ENCODE data around the gene MACROD1. TPM values are rescaled to one million over a fixed set of nuclear protein-coding genes. Genes with fewer than 3 reads are reported as not detected.

The MACROD1 gene
- total and polyA plus RNA-seq, 12 donors, result 77.6 to 497 (median 115) TPM

DNA sequence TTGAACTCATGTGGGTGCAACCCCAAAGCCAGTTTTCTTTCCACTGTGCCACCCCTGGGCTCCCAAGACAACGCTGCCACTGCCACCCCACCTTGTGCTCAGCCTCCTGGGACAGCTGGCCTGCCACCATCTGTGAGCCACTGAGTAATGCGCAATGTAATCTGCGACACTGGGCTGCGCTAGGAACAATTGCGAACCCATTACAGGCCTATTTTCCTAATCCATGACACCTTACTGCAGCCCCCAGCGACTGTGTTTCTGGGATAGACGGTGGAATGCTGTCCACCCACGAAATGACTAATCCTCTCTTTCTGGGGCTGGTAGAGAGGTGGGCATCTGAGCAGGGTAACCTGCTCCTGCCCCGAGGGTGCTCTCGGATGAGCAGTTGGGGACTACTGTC is 108.0 kb downstream of the MACROD1 start:
- H3K27ac ChIP-seq, result peak overlapping the region in 8 of 10 donors; percentile 16 to 78 (median 68)
- H3K4me3 ChIP-seq, result no peak overlapping the region
- WGBS, 2 donors, result 94 to 95% methylated on average over 10 of the region's 10 CpGs
- intact Hi-C loops (cut with DNase I), result no loop called here
- peaks cover 0 to 32% (median 6%) of the 10 kb centered on the region in 7 donors for H3K27me3 ChIP-seq
- TF ChIP-seq, protein P1, sequence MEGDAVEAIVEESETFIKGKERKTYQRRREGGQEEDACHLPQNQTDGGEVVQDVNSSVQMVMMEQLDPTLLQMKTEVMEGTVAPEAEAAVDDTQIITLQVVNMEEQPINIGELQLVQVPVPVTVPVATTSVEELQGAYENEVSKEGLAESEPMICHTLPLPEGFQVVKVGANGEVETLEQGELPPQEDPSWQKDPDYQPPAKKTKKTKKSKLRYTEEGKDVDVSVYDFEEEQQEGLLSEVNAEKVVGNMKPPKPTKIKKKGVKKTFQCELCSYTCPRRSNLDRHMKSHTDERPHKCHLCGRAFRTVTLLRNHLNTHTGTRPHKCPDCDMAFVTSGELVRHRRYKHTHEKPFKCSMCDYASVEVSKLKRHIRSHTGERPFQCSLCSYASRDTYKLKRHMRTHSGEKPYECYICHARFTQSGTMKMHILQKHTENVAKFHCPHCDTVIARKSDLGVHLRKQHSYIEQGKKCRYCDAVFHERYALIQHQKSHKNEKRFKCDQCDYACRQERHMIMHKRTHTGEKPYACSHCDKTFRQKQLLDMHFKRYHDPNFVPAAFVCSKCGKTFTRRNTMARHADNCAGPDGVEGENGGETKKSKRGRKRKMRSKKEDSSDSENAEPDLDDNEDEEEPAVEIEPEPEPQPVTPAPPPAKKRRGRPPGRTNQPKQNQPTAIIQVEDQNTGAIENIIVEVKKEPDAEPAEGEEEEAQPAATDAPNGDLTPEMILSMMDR (IDR thresholded peaks at IDR 0.05), result no peak
- DNase-seq, result no peak
- no peak for ATAC-seq
- peaks cover 12 to 73% (median 45%) of the 10 kb centered on the region in 9 donors for H3K4me1 ChIP-seq
- H3K9me3 ChIP-seq, result no peaks in the 10 kb centered on the region
- no peaks in the 10 kb centered on the region for H3K36me3 ChIP-seq

DNA sequence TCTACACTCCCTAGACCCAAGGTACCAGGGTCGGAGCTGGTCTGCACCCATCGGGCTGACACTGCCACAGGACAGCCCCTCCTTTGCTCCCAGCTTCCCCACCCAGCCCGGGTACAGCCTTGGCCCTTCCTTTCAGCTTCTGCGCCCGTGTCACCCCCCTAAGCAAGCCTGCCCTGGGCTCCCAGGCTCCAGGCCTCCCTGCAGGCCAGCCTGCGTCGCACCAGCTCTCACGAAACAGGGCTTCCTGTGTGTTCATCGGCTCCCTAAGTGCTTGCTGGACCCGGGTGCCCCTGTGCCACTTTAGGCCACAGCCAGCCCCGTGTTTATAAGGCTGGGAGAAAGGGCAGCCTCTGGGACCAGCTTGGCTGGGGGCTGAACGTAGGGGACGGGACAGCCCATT is 109.1 kb downstream of the MACROD1 start:
- intact Hi-C loops (cut with DNase I), result no loop called here
- WGBS, 2 donors, result 89% methylated on average over 13 of the region's 13 CpGs
- ATAC-seq, result no peak
- peak overlapping the region in 4 of 10 donors; percentile 21 to 78 (median 46) for H3K27ac ChIP-seq
- H3K36me3 ChIP-seq, result no peaks in the 10 kb centered on the region
- peaks cover 12 to 73% (median 45%) of the 10 kb centered on the region in 9 donors for H3K4me1 ChIP-seq
- TF ChIP-seq, protein P1 (IDR thresholded peaks at IDR 0.05), result no peak
- no peak overlapping the region for H3K4me3 ChIP-seq
- H3K27me3 ChIP-seq, result peaks cover 0 to 24% (median 3%) of the 10 kb centered on the region in 7 donors
- no peak for DNase-seq
- no peaks in the 10 kb centered on the region for H3K9me3 ChIP-seq

DNA sequence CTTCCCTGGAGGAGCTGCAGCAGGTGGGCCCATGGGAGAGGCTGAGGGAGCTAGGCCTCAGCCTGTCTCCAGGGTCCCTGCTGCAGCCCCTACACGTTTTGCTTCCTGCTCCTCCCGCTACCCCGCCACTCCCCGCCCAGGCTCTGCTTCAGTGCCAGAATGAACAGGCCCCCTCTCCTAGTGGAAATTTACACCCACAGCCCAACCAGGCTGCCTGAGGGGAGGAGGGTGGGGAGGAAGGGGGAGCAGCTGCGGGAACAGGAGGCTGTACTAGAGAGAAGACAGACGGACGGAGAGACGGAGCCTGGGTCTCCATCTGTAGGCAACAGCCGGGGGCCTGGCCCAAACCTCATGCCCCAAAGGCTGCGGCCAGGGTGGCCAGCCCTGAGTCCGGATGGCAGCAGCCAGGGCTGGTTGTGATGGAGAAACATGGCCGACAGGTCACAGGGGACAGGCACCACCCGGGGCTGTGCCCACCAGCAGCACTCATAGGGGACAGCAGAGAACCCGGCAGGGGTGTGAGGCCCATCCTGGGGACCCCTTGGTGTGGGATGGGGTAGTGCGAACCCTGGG is 109.6 kb downstream of the MACROD1 start:
- H3K4me3 ChIP-seq, result no peak overlapping the region
- 75 to 76% methylated on average over 15 of the region's 15 CpGs for WGBS, 2 donors
- no peak for DNase-seq
- intact Hi-C loops (cut with DNase I), result no loop called here
- peaks cover 11 to 69% (median 44%) of the 10 kb centered on the region in 9 donors for H3K4me1 ChIP-seq
- ATAC-seq, result no peak
- no peaks in the 10 kb centered on the region for H3K36me3 ChIP-seq
- no peaks in the 10 kb centered on the region for H3K9me3 ChIP-seq
- peak overlapping the region in 4 of 10 donors; percentile 21 to 78 (median 46) for H3K27ac ChIP-seq
- H3K27me3 ChIP-seq, result peaks cover 0 to 18% (median 0%) of the 10 kb centered on the region in 7 donors
- TF ChIP-seq, protein P1 (IDR thresholded peaks at IDR 0.05), result no peak

DNA sequence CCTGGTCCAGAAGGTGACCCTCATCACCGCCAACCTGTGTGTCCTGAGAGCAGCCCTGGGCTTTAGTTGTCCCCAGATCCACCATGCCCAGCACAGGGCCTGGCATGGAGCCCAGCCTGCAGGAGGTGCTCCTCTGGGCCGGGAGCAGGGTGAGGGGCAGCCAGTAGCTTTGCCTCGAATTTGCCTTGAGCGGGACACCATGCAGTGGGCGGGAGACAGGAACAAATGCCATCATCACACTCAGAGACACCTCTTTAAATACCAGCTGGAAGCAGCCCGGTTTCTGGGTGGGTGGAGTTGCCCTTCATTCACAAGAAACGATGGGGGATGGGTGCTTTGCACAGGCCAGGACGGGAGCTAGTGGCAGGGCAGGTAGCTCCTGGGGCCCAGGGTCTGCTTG is 110.8 kb downstream of the MACROD1 start:
- peaks cover 0 to 6% (median 0%) of the 10 kb centered on the region in 7 donors for H3K27me3 ChIP-seq
- peaks cover under 1 to 58% (median 37%) of the 10 kb centered on the region in 9 donors for H3K4me1 ChIP-seq
- ATAC-seq, result peak; percentile 47 to 82 (median 61)

More for the DNA sequence above, 110.8 kb downstream of the MACROD1 start:
- 39 to 46% methylated on average over 8 of the region's 8 CpGs for WGBS, 2 donors
- Histone ChIP-seq H3K27ac (peak overlapping the region in 7 of 10 donors; percentile 37 to 69 (median 48)), H3K36me3 (no peaks in the 10 kb centered on the region), H3K4me3 (no peak overlapping the region), H3K9me3 (no peaks in the 10 kb centered on the region)
- DNase-seq, result peak; percentile 58 to 70
- TF ChIP-seq, protein P1 (IDR thresholded peaks at IDR 0.05), result peak in 3 of 9 donors; percentile 16 to 27 (median 20)
- intact Hi-C loops (cut with DNase I), result no loop called here
